ENCODE measurements around the gene PARP8. TPM values are rescaled to one million over a fixed set of nuclear protein-coding genes. Genes with fewer than 3 reads are reported as not detected.

Gene PARP8
- total RNA-seq, 1 experiment from 2014 or later, result 23.2 TPM

DNA sequence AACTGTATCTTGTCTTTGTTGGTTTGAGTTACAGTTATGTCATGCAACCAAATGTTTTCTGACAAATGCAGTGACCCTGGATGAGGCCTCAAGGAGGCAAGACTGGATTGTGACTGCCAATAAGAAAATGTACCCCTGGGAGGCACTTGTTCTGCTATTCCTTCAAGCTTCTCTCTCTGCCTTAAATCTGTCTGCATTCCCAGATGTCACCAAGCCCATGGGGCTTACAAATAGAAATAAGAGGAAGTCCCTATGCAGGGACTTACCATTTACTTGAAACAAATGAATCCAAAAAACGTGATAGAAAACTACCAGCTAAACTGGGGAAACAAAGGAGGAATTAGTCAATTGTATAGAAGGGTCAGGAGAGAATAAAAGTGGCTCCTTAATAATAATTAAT is 8.2 kb upstream of the PARP8 start:
- H3K4me3 Mint-ChIP-seq, result no peak overlapping the region
- TF ChIP-seq MXD4 (CRISPR knock-in tag; IDR thresholded peaks at IDR 0.05; ENCODE audit: borderline replicate concordance) (no peak), ESRRA (CRISPR knock-in tag; IDR thresholded peaks at IDR 0.05; ENCODE audit: borderline replicate concordance) (no peak), IRF1 (CRISPR knock-in tag; IDR thresholded peaks at IDR 0.05) (no peak), ZSCAN18 (CRISPR knock-in tag; IDR thresholded peaks at IDR 0.05) (no peak), CDX4 (CRISPR knock-in tag; IDR thresholded peaks at IDR 0.05; ENCODE audit: borderline replicate concordance) (no peak), ETV6 (CRISPR knock-in tag; IDR thresholded peaks at IDR 0.05) (no peak), NFE2L1 (CRISPR knock-in tag; IDR thresholded peaks at IDR 0.05) (no peak), SP1 (CRISPR knock-in tag; conservative IDR thresholded peaks at IDR 0.05) (no peak), ZBTB43 (CRISPR knock-in tag; IDR thresholded peaks at IDR 0.05) (no peak), EMX1 (CRISPR knock-in tag; IDR thresholded peaks at IDR 0.05) (no peak), GRHL2 (CRISPR knock-in tag; IDR thresholded peaks at IDR 0.05; ENCODE audit: insufficient replicate concordance, severe bottlenecking) (no peak), NFATC4 (CRISPR knock-in tag; IDR thresholded peaks at IDR 0.05) (no peak), E2F5 (CRISPR knock-in tag; IDR thresholded peaks at IDR 0.05) (no peak), ZNF138 (CRISPR knock-in tag; conservative IDR thresholded peaks at IDR 0.05) (no peak)
- H3K9me3 Mint-ChIP-seq, result peaks cover 3% of the 10 kb centered on the region; the same call in 1 of the 2 replicates
- no peaks in the 10 kb centered on the region; the same call in 1 of the 2 replicates for H3K27me3 Mint-ChIP-seq (ENCODE audit: low read depth)
- no peak overlapping the region for H3K27ac Mint-ChIP-seq
- no peak for ATAC-seq
- ChIA-PET POLR2A (no interaction called here), CTCF (interaction anchor here (0.5 kb wide), 1 partner anchor 19 kb away, joined by 3 read pairs; no protein-coding TSS in a partner anchor)
- H3K36me3 Mint-ChIP-seq, result no peaks in the 10 kb centered on the region
- H3K4me1 Mint-ChIP-seq, result peaks cover 12% of the 10 kb centered on the region
- no peak for DNase-seq (ENCODE audit: low spot score)

GRCh38 chr5:50663636-50664035 is 2.8 kb upstream of the PARP8 start:
- CTCF ChIA-PET, result no interaction called here
- TF ChIP-seq ZNF263 (CRISPR knock-in tag; IDR thresholded peaks at IDR 0.05; ENCODE audit: low read depth), result no peak
- peaks cover 3% of the 10 kb centered on the region; the same call in 1 of the 2 replicates for H3K9me3 Mint-ChIP-seq
- POLR2A ChIA-PET, result no interaction called here
- no peaks in the 10 kb centered on the region for H3K36me3 Mint-ChIP-seq
- H3K27me3 Mint-ChIP-seq (ENCODE audit: low read depth), result peaks cover 6% of the 10 kb centered on the region
- no peak for ATAC-seq
- H3K4me1 Mint-ChIP-seq, result peaks cover 18% of the 10 kb centered on the region
- no peak overlapping the region for H3K27ac Mint-ChIP-seq
- no peak for DNase-seq (ENCODE audit: low spot score)
- H3K4me3 Mint-ChIP-seq, result no peak overlapping the region

- peaks cover 3% of the 10 kb centered on the region; the same call in 1 of the 2 replicates for H3K9me3 Mint-ChIP-seq
- peak overlapping the region; percentile 93 for H3K4me3 Mint-ChIP-seq
- H3K4me1 Mint-ChIP-seq, result peaks cover 31% of the 10 kb centered on the region
- ATAC-seq (no peak), DNase-seq (ENCODE audit: low spot score) (no peak)
- POLR2A ChIA-PET, result no interaction called here
- H3K27ac Mint-ChIP-seq, result no peak overlapping the region
- no peaks in the 10 kb centered on the region for H3K36me3 Mint-ChIP-seq
- CTCF ChIA-PET, result interaction anchor here (0.8 kb wide), 1 partner anchor 65 kb away, joined by 3 read pairs; no protein-coding TSS in a partner anchor
- peaks cover 6% of the 10 kb centered on the region for H3K27me3 Mint-ChIP-seq (ENCODE audit: low read depth)
- no peak for TF ChIP-seq USF1 (CRISPR knock-in tag; IDR thresholded peaks at IDR 0.05)
- no peak for TF ChIP-seq KAT7 (CRISPR knock-in tag; IDR thresholded peaks at IDR 0.05; ENCODE audit: borderline replicate concordance)
- no peak for TF ChIP-seq ZNF263 (CRISPR knock-in tag; IDR thresholded peaks at IDR 0.05; ENCODE audit: low read depth)
- TF ChIP-seq TP53 (CRISPR knock-in tag; IDR thresholded peaks at IDR 0.05), result no peak
- no peak for TF ChIP-seq HMGXB4 (CRISPR knock-in tag; IDR thresholded peaks at IDR 0.05)
- TF ChIP-seq ZNF219 (CRISPR knock-in tag; IDR thresholded peaks at IDR 0.05; ENCODE audit: borderline replicate concordance), result no peak
- TF ChIP-seq PREB (CRISPR knock-in tag; IDR thresholded peaks at IDR 0.05; ENCODE audit: borderline replicate concordance), result no peak
- TF ChIP-seq, protein P1, sequence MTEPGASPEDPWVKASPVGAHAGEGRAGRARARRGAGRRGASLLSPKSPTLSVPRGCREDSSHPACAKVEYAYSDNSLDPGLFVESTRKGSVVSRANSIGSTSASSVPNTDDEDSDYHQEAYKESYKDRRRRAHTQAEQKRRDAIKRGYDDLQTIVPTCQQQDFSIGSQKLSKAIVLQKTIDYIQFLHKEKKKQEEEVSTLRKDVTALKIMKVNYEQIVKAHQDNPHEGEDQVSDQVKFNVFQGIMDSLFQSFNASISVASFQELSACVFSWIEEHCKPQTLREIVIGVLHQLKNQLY (CRISPR knock-in tag; IDR thresholded peaks at IDR 0.05), result no peak
- TF ChIP-seq ELF4 (CRISPR knock-in tag; IDR thresholded peaks at IDR 0.05; ENCODE audit: low read depth), result no peak
- no peak for TF ChIP-seq ZNF232 (CRISPR knock-in tag; IDR thresholded peaks at IDR 0.05)
Measured at GRCh38 chr5:50665091-50665490, 1.3 kb upstream of the PARP8 start.

Data from WTC11 (cell line).